ENCODE data around the gene SCYL1.

DNA sequence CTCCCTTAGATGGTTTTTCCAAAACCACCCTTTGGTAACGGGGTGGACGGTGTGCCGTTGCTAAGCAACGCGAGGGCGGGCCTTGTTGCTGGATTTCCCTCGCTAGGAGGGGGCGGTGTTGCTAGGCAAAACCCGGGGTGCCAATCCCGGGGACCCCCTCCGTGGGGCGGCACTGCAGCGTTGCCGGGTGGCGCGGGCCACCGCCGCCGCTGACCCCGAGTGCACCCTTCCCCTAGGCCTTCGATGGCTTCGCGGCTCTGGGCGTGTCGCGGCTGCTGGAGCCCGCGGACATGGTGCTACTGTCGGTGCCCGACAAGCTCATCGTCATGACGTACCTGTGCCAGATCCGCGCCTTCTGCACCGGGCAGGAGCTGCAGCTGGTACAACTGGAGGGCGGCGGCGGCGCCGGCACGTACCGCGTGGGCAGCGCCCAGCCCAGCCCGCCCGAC is 59.9 kb downstream of the SCYL1 start:
- TF ChIP-seq, protein P1, sequence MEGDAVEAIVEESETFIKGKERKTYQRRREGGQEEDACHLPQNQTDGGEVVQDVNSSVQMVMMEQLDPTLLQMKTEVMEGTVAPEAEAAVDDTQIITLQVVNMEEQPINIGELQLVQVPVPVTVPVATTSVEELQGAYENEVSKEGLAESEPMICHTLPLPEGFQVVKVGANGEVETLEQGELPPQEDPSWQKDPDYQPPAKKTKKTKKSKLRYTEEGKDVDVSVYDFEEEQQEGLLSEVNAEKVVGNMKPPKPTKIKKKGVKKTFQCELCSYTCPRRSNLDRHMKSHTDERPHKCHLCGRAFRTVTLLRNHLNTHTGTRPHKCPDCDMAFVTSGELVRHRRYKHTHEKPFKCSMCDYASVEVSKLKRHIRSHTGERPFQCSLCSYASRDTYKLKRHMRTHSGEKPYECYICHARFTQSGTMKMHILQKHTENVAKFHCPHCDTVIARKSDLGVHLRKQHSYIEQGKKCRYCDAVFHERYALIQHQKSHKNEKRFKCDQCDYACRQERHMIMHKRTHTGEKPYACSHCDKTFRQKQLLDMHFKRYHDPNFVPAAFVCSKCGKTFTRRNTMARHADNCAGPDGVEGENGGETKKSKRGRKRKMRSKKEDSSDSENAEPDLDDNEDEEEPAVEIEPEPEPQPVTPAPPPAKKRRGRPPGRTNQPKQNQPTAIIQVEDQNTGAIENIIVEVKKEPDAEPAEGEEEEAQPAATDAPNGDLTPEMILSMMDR (IDR thresholded peaks at IDR 0.05): no peak
- TF ChIP-seq POLR2AphosphoS5 (IDR thresholded peaks at IDR 0.05): no peak
- TF ChIP-seq POLR2A (IDR thresholded peaks at IDR 0.05): no peak
